NCI-H345 treated with DMSO at 0.1 percent for 48 hours (cell line): Measurements from ENCODE around the gene ZFAND5.

Source experiments
- DNase-seq: peaks from one replicate; lab custom pipeline; 2025; ENCODE audit not compliant: unreplicated experiment; lab: John Stamatoyannopoulos, UW

The ZFAND5 gene

GRCh38 chr9:72363236-72363635 lies 1.8 kb downstream of the ZFAND5 start:
- DNase-seq = no peak

- DNase-seq = no peak
Observed at GRCh38 chr9:72362680-72363139, 2.3 kb downstream of the ZFAND5 start.

DNA sequence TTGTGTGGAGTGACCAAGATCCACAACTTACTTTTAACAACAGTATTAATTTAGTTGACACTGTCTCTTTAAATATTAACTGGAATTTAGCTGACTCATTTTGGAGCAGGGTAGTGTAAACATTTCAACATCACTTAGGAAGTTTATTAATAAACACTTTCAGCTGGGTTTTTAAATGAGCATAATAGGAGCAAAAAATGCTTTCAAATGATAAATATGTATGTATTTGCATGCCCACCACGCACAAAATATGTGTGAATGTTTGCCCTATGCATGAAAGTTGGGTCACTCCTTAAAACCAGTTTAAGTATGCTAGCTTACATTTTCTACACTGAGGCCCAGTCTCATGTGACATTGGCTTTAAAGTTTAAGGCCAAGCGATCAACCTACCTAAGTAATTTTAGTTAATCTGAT lies 2.9 kb downstream of the ZFAND5 start:
- DNase-seq = no peak

GRCh38 chr9:72361217-72361616 lies 3.8 kb downstream of the ZFAND5 start:
- no peak for DNase-seq

- DNase-seq = no peak
Observed at GRCh38 chr9:72360324-72360723, 4.7 kb downstream of the ZFAND5 start.

GRCh38 chr9:72356041-72356582 lies 8.9 kb downstream of the ZFAND5 start:
- DNase-seq = no peak

DNA sequence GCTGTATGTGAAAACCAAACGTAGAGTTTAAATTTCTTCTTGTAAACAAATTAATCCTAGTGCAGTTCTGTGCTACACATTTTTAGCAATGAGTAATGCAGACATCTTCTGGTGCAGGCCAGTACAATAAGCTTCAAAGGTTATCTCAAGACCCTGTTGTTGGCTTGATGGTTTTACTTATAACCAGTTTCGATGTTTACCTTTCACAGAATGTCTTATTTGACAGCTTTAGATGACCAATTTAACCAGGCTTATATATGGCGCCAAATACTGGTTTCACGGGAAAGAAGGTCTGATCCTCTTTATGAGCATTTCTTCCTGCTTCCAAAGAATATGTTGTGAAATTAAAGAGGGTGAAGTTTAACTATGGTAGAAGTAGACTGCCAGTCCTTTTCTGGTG lies 9.9 kb downstream of the ZFAND5 start:
- no peak for DNase-seq

DNA sequence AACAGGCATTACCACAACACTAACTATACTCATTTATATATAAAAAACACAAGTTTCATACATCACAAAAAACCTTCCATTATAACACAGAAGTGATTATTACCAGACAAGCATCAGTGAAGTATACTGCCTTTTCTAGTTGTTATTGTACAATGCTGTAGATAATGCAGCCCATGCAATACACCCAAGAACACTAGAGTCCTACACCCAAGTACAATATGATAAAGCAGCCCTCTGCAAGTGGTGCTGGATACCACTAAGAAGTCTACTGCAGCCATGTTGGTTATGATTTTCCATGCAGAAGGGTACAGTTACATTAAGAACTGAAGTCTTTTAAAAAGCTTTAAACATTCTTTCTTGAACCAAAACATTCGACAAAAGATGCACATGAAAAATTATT lies 10.3 kb downstream of the ZFAND5 start:
- no peak for DNase-seq

- no peak for DNase-seq
Observed at GRCh38 chr9:72353455-72354116, 11.4 kb downstream of the ZFAND5 start.

GRCh38 chr9:72352911-72353388 lies 12.1 kb downstream of the ZFAND5 start:
- DNase-seq = no peak

- no peak for DNase-seq
Observed at GRCh38 chr9:72351538-72352453, 13.2 kb downstream of the ZFAND5 start.

- DNase-seq = no peak
Observed at GRCh38 chr9:72349911-72350310, 15.1 kb downstream of the ZFAND5 start.

GRCh38 chr9:72349240-72349639 lies 15.8 kb downstream of the ZFAND5 start:
- no peak for DNase-seq

- DNase-seq = no peak
Observed at GRCh38 chr9:72346333-72346732, 18.7 kb downstream of the ZFAND5 start.

- no peak for DNase-seq
Observed at GRCh38 chr9:72338631-72339030, 26.4 kb downstream of the ZFAND5 start.

DNA sequence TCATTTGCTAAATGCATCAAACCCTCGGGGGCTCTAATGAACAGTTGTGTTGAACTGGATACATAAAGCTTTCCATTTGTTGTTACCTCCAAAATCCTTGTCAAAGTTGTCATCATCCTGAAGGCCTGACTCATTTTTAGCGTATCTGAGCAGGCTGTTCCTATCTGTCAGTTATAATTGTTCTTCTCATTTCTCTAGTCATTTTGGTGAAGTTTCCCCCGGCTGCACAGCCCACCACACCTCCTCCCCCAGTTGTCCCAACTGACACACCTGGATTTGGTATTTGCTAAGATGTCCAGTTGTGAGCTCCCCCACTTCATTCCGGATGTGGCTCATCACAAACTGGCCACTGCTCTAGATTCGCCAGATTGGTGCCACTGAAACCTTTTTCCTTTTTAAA lies 27.7 kb downstream of the ZFAND5 start:
- no peak for DNase-seq

DNA sequence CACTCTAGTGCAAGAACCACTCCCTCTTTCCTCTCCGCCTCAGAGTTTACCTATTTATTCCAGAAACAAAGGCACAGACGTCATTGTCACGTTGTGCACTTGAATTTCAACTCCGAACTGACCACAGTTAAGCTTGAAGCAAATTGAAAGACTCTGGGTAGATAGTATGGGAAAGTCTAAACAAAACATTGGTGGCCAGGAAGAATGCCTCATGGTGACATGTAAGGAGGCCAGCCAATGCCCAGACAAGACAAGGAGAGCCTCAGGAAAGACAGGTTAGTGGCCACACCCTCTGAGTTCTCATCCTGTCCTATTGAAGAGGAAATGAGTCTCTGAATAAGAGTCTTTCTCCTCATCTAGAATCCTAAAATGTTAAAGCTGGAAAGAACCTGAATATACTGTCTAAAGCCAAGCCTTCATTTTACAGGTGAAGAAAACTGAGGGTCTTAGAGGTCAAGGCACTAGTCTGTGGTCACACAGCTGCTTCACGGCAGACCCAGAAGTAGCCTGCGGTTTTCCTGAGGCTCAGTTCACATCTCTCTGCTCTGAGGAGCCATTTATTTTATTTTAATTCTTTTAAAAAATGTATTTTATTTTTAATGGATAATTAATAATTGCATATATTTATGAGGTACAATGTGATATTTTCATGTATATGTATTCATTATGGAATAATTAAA lies 30.2 kb downstream of the ZFAND5 start:
- DNase-seq = no peak

DNA sequence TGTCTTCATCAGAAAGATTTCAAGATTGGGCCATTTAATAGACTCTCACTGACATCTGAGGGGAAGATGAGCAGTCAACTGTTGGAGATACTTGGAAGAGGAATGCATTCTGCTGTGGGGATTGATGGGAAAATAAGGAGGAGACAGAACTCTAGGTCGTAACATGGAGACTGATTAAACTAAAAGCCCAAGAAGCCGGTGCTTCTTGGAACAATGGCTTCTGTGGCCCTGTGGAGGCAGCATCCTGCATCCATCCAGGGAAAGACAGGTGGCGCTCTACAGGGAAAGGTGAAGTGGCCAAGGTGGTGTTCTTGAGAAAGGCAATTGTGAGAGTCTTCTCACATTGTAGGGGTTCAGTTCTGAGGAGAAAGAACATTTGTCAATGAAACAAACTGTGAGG lies 31.3 kb downstream of the ZFAND5 start:
- DNase-seq = no peak

- no peak for DNase-seq
Observed at GRCh38 chr9:72333197-72333596, 31.8 kb downstream of the ZFAND5 start.

DNA sequence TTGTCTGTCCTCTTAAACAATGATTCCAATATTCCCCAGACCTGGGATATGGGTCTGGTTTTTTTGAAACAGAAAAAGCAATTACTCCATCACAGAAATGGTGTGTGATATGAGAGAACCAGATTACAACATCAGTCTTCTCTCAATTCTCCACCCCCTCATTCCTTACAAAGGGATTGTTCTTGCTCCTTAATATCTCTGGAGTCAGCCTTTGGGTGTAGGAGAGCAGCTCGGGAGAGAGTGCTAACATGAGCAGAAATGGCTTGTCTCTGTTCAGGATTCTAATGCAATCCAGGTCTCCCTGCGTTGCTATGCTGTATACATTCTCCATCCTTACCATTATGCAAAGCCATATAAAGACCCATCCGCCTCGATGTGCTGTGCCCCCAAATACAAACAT lies 32.7 kb downstream of the ZFAND5 start:
- no peak for DNase-seq

DNA sequence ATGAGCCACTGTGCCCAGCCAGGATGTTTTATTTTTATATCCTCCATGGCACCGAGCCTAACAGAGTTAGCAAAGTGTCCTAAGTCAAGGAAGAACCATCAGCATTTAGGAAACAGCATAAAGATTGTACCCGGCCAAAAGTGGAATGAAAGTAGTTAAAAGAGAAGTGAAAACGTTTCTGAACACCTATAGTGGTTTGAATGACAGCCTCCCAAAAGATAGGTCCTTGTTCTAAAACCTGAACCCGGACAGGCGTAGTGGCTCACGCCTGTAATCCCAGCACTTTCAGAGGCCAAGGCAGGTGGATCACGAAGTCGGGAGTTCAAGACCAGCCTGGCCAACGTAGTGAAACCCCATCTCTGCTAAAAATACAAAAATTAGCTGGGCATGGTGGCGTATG lies 37.4 kb downstream of the ZFAND5 start:
- no peak for DNase-seq
